ENCODE measurements around the gene ZBTB33.

DNA sequence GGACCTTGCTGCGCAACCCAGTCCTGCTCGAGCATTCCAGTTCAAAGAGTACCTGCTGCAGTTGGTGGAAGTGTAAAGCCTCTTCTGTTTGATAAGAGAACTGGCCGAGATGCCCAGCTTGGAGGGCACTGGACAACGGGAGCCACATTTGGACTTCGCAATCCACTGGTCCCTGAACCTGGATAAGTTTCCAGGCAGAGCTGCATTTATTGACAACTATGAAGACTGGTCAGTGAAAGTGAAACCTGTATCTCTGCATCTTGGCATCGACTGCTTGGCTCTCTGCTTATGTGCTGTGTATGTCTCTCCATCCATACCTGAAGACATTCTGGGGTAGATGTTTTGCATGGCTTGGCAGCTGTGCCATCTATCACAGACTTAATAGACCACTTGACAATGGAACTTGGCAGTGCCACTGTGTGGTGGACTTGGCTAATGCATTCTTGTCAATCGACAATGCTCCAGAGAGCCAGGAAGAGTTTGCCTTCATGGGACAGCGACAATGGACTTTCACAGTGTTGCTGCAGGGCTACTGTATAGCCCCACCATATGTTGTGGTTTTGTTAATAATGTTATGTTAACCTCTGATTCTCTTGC is 43.5 kb upstream of the ZBTB33 start:
- TF ChIP-seq, protein P1, sequence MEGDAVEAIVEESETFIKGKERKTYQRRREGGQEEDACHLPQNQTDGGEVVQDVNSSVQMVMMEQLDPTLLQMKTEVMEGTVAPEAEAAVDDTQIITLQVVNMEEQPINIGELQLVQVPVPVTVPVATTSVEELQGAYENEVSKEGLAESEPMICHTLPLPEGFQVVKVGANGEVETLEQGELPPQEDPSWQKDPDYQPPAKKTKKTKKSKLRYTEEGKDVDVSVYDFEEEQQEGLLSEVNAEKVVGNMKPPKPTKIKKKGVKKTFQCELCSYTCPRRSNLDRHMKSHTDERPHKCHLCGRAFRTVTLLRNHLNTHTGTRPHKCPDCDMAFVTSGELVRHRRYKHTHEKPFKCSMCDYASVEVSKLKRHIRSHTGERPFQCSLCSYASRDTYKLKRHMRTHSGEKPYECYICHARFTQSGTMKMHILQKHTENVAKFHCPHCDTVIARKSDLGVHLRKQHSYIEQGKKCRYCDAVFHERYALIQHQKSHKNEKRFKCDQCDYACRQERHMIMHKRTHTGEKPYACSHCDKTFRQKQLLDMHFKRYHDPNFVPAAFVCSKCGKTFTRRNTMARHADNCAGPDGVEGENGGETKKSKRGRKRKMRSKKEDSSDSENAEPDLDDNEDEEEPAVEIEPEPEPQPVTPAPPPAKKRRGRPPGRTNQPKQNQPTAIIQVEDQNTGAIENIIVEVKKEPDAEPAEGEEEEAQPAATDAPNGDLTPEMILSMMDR (IDR thresholded peaks at IDR 0.05; ENCODE audit: insufficient read depth, low read length, poor library complexity, severe bottlenecking) = no peak
- no peak for TF ChIP-seq EZH2phosphoT487 (conservative IDR thresholded peaks at IDR 0.05; ENCODE audit: low read length)

Data from SU-DHL-6 (cell line).